NB4 (cell line): ENCODE results near the gene ACSM4.

Experiments
- CTCF ChIP-seq: IDR thresholded peaks from one replicate; pipeline ENCODE4 v1.5.1; 2012; ENCODE audit warnings: low read depth, low read length
- MAX ChIP-seq: IDR thresholded peaks from 2 replicates; pipeline ENCODE4 v1.6.1; 2011; ENCODE audit warnings: low read depth, low read length
- MYC ChIP-seq: IDR thresholded peaks from 2 replicates; pipeline ENCODE4 v1.6.1; 2011; ENCODE audit warnings: low read depth, low read length
- POLR2A ChIP-seq: IDR thresholded peaks from 2 replicates; pipeline ENCODE4 v1.6.1; 2011; ENCODE audit warnings: mild to moderate bottlenecking; ENCODE audit not compliant: insufficient read length; ENCODE audit errors: extremely low read depth

- no peak for TF ChIP-seq CTCF
- TF ChIP-seq MAX: no peak
- no peak for TF ChIP-seq POLR2A
- no peak for TF ChIP-seq MYC
Measured at GRCh38 chr12:7321624-7322023, 17.8 kb downstream of the ACSM4 start.
